HG02973 (cell line): ENCODE measurements around the gene ULBP1.
"Not testable (repeated sequence)": the region's sequence is repeated elsewhere in the genome, so short reads cannot be mapped to it uniquely, and the experiment has no call there.

ENCODE experiments used
- ATAC-seq: cut with Tn5 transposase; IDR thresholded peaks from one replicate; pipeline ENCODE4 v1.9.1; 2021; ENCODE audit warnings: moderate library complexity; ENCODE audit not compliant: unreplicated experiment

The ULBP1 gene

DNA sequence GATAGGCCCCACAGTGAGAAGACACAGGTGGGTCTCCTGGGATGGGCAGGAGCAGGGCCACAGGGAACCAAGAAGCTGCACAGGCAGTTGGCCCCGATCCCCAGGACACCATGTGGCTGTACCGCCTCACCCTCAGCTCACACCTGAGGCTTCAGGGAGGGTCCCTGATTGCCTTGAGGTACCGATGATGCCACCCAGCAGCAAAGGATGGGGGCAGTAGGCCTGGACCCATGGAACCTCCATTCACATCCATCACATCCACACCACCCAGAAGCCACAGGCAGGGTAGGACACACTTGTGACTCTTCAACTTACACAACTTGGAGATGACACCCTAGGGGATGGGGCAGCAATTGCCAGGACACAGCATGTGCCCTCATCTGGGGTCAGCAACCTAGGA, 39.9 kb downstream of the ULBP1 start:
- ATAC-seq: not testable (repeated sequence)

DNA sequence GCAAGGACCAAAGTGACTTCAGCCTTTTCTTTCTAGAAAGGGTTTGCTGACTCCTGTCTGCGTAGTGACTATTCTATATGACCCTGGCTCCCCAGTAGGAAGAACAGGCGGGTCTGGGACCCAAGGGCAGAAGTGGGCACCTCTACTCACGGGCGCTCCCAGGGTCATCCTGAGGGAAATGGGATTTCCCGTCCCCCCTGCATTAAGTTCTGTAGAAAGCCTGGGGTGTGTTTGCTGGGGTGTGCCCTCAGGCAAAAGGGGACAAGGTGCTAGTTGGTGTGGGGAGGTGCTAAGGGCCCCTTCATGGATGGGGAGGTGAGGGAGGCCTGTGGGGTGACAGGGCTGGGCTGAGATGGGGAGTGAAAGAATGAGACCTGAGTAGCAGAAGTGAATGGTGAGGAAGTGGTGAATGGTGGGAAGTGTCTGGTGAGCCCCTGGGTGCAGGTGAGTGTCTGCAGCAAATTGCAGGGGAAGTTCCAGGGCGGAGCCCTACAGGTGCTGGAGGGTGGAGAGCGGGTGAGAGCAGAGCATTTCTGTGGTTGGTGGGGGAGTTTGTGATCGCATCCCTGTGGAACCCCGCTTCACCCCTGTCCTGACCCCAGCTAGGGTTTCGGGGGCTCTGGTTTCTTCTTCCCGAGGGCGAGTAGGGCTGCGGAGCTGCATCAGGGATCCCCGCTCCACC, 40.5 kb downstream of the ULBP1 start:
- no peak for ATAC-seq

DNA sequence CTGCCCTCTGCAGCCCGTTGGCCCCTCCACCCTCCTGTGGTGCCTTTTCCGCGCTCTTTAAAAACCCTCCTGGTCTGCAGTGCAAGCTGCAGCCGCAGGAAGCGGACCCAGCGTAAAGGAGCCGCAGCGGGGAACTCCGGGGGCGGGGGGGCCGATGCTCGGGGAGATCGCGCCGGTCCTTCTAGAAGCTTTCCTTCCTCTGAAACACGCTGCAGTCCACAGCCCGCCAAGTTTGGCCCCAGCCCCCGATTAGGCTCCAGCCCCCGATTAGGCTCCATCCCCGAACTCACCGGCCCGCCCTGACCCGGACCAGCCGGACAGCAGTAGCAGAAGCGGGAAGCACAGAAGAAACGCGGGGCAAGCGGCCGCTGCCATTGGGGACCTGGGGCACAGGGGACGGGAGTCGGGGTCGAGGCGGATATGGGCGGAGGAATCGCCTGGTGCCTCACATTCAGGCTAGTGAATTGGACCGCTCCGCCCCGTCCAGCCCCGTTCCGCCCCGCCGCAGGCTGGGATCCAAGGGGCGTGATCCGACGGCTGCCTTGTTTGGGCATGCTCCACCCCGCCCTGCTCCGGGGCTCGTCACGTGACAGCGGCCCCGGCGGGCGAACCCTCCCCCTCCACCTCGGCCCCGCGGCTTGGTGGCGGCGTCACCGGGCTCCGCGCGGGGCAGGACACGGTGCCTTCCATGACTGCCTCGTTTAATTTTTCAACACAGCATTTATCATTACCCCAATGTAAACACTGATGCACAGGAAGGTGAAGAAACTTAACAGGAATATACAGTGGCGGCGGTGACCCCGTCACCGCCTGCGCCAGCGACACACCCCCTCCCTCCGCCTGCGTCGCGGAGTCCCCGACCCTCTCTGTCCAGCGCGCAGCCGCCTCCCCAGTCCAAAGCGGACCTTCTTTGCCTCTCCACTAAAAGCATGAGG, 41.3 kb downstream of the ULBP1 start:
- peak; percentile 53 for ATAC-seq

DNA sequence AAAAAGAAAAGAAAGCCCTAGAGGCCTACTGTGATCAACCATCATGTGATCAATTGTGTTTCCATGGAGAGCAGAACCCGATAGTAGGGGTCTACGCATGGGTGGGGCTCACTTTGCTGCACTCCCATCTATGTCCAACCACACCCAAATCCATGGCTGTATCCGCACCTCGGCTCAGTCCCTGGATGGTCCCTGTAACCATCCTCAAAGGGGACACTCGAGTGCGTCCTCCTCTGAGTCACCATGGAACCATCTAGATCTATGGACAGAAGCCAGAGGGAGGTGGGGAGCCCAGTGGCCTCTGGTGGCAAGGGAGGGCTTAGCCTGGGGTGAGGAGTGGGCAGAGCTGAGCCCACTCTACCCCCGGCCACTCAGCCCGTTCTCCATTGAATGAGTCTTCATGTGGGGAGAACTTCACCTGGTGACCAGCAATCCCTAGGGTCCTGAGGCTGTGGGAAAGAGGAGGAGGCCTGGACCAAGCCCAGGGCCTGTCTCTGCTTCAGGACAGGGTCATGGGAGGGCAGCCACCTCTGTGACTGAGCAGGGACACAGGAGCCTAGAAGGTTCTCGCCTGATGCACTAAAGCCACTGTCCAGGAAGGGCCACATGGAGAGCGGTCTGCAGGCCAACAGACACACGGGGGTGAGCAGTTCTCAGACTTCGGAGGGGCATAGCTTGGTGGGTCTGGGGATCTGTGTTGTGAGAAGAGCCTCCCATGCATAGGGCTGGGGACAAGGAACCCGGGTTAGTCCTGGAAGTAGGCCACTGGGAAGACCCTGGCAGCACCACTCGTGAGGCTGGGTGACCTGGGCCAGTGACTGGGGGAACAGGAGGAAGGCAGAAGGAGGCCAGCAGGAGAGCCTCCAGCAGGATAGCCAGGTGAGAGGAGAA, 42.3 kb downstream of the ULBP1 start:
- no peak for ATAC-seq

DNA sequence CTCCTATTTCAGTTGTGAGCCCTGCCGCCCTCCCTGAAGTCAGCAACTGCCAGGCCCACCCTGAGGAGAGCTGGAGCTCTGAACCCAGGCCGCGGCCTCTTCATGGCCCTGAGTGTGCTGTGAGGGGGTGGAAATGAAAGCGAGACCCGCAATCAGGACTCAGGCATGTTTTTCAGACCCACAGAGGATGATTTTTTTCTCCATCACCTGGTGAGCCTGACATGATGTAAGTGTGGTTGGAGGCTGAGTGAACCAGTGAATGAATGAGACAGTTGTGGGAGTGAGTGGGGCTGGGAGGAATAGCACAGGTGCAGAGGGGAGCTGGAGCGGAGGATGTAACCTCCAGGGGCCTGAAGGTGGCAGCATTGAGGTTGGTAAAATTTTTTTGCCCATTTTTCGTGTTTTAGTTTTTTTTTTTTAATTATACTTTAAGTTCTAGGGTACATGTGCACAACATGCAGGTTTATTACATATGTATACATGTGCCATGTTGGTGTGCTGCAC, 43.3 kb downstream of the ULBP1 start:
- ATAC-seq: no peak

DNA sequence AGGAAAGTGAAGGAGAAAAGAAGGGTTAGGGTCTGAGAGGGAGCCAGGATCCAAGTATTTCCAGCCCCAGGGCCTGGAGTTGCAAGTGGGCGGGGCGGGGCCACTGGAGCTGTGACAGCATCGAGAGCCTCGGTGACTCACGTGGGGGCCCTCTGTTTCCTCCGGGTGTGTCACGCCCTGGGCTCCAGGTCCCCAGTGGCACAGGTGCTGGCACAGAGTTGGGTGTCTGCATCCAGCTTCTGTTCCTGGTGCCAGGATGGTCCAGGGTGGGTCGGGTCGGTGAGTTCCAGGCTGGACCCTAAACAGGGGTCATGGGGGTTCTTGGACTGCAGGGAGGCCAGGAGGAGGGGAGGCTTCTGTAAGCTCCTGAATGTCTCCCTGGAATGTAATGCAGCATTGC, 44.8 kb downstream of the ULBP1 start:
- no peak for ATAC-seq

DNA sequence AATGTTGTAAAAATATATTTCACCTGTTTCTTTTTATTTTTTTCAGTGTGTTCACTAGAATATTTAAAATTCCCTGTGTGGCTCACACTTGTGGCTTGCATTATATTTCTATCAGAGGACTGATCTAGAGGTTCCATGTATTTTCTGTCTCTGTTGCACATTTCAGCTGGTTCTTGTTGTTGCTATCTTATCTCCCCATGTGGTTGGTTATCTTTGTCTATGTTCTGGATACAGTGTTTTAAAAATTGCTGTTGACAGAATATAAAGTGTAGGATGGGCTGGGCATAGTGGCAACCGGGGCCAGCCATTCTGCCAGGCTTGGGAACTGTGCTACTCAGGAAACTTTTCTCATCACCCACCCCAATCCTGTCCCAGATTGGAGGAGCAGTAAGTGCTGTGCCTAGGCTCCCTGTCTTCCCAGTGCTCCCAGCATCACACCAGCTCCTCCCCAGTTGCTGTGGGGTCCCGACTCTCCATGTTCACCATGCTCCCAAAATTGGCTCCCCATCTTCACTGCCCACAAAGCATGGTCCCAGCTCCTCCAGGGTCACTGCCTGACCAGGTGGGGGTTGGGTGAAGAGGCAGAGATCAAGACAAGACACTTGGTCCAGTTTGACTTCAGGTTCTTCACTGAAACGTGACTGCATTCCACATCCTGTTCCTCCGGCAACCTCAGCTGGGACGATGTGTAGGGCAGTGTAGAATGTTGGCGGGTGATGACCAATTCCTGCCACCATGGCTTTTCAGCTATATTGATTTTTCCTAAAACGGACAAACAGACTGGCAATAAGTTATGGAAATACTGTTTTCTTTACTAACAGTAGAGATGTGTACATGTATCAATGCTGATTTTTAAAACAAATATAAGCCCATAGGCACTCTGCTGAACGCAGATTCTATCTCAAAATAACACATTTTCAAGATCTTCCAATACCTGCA, 49.4 kb downstream of the ULBP1 start:
- not testable (repeated sequence) for ATAC-seq

DNA sequence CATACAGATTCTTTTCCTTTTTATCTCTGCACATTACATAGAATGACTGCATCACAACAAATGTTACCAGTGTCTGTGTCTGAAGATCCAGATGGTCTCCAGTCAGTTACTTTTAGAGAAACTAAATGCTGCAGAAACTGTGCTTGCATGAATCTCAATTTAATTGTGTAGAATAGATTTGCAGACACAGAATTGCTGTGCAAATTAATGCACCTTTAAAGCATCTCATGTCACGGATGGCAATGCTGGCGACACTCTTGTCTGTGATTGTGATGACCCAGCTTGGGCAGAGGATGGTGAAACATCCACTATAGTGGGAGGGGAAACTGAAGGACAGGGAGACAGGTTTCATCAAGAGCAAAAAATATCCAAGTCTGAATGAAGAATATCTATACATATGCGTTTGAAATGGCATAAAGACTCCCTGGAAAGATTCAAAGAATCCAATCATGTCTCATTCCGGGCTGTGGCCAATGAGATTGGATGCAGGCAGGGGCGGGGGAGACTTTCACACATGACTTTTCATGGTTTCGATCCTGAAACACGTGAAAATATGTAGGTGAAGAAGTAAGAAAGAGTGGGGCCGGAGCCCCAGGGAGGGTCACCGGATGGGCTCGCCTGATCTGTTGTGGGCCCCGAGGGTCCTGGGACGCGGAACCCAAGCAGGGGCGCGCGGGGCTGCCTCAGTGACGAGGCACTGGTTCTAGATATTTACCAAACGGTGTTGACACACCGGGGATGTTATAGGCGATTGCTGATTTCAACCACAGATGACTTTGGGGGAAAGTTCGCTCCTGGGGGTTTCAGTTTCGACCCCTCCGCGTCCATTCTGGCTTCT, 50.3 kb downstream of the ULBP1 start:
- ATAC-seq: not testable (repeated sequence)

DNA sequence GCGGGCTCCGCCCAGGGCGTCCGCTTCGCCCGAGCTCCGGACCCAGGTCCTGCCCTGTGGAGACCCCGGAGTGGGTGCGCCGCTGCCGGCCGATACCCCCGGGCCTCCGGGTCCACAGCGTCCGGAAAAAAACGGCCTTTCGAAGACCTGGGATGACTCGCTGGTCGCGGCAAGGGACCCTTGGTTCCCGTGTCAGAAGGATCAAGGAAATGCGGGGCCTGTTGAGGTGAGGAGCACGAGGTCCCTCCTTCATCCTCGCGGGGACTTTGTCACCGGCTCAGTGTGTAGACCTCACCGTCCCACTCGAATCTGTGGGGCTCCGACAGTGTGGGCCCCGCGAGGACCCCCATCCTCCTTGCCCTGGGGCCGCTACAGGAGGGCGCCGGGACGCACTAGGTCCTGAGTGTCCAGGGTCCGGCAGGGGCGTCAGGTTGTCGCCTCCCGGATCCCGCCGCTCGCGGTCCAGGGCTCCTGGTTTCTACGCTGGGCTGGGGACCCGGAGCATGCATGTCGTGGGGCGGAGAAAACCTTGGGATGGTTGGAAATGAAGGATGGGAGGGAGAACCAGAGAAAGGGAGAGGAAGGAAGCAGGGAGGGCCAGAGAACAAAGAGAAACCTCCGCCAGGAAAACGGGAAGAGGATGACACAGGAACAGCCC, 51.0 kb downstream of the ULBP1 start:
- ATAC-seq: not testable (repeated sequence)

DNA sequence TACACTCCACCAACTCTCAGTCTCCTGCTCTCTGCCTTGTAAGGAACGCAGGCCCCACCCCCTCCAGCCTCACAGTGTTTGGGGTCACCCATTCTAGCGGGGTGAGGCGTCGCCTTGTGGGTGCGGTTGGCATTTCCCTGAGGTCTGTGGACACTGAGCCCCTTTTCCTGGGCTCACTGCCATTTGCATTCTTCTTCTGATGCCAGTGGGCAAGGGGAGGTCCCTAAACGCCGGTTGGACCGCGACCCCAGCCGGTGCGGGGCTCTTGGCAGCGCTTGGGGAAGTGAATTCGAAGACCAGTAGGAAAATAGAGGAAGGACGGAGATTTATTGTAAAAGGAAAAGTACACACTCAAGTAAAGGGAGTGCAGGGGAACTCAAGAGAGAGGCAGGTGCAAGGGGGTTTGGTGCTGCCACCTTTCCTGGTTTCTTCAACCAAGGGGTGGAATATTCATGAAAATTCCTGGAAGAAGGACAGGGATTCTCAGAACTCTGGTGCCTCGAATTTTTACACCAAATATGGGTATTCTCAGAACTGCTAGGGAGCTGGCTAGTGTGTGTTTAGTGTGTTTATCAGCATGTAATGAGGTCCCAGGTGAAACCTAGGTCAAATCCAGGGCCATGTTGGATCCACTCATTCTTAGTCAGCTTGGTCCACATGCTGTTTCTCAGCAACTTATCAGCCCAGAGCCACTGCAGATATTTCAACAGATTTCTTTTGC, 51.7 kb downstream of the ULBP1 start:
- not testable (repeated sequence) for ATAC-seq

DNA sequence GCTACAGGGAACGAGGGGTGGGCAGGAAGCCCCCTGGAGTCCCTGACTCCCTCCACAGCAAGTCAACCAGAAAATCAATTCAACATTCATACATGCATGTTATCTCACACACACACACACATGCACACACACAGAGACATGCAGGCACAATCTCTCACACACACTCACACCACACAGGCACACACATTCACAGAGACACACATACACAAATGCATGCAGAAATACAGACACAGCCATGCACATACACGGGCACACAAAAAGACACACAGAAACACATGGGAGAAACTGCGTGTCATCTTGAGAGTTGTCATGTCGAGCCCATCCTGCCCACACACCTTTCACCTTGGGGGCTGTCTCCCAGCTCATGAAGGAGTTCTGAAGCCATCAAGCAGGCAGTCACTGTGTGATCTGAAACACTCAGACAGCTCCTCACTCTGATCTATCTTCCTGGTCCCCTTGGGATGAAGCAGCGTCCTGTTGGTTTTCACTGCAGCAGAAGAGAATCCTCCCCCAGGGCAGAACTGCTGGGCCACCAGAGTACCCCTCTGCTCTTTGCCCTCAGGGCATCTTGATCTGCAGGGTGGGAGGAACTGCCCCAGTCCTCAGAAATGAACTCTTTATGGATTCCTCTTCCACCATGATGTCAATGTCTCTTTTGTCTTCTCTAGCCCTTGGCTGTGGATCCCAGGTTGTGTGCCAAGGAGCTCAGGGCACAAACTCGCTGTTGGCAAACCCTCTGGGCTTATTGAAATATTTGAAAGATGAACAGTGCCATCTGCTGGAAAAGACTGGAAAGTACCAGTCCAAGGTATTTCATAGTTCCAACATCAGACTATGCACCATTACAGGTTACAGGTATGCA, 52.8 kb downstream of the ULBP1 start:
- ATAC-seq: no peak

DNA sequence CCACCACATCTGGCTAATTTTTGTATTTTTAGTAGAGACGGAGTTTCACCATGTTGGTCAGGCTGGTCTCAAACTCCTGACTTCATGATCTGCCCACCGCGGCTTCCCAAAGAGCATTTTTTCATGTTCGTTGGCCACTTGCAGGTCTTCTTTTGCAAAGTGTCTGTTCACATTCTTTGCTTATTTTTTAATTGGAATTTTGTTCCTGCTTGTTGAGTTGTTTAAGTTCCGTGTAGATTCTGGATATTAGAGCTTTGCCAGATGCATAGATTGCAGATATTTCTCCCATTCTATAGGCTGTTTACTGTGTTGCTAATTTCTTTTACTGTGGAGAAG, 53.4 kb downstream of the ULBP1 start:
- not testable (repeated sequence) for ATAC-seq

DNA sequence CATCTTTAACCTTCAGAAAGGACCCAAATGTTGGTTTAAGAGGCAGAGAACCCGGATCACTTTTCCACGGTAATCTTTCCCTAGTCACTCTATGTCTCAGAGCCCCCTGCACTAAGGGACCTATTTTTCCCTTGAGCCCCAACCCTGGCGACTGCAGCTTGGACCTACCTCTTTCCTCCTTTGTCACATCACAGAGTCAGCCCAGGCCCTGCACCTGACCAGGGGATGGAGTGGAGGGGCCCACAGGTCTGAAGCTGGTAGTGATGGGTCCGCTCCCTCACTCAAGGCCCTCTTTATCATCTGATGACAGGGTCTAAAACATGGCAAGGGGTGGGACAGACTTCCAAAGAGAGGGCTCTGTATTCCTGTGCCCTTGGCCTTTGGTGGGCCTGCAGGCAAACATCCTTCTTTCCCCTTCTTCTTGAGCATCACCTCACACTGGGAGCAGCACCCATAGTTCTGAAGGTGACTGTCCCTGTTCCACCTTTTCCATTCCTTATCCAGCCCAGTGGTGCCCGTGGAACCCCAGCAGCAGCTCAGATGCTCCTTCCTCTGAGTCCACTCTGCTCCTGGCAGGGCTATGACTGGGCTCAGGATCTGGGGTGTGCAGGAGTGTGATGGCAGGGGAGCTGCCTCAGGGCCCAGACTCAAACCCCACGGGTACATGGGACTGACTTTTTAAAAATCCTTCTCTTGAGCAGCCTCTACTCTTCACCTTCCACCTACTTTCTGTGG, 55.3 kb downstream of the ULBP1 start:
- no peak for ATAC-seq

DNA sequence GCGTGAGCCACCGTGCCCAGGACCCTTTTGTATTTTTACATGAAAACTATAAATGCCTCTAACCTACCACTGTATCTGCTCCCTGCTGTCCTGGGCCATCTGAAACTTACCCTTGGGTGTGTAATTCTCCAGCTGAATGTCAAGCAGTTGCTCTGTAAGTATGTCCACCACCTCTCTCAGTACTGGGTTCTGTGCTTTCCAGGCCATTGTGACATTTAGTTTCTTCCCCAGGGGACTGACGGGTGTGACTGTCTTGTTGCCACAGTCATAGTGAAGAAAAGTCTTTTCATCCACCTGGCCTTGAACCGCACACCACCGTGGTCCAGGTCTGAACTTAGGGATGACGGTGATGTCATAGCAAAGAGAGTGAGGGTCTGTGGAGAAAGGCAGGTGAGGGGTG, 58.1 kb downstream of the ULBP1 start:
- not testable (repeated sequence) for ATAC-seq
